A172 (cell line): ENCODE results near the gene CFAP45. TPM values are rescaled to one million over a fixed set of nuclear protein-coding genes. Genes with fewer than 3 reads are reported as not detected.

Source experiments
- DNase-seq: peaks from one replicate; pipeline ENCODE4 v3.0.0-alpha.2; 2015; ENCODE audit warnings: low spot score
- total RNA-seq: library from RNA; depleted of rRNA; stranded (reverse); fragments of >200 nt; shearing (Covaris generic); gene quantifications from 2 replicates; pipeline ENCODE4 v1.2.3, GENCODE V29; 2014; rRNA removed

The CFAP45 gene
- total RNA-seq, 1 experiment from 2014 or later, result 2.4 TPM

GRCh38 chr1:159827549-159827948, 72.4 kb downstream of the CFAP45 start:
- no peak for DNase-seq

- no peak for DNase-seq
Observed at GRCh38 chr1:159827102-159827490, 72.9 kb downstream of the CFAP45 start.

DNA sequence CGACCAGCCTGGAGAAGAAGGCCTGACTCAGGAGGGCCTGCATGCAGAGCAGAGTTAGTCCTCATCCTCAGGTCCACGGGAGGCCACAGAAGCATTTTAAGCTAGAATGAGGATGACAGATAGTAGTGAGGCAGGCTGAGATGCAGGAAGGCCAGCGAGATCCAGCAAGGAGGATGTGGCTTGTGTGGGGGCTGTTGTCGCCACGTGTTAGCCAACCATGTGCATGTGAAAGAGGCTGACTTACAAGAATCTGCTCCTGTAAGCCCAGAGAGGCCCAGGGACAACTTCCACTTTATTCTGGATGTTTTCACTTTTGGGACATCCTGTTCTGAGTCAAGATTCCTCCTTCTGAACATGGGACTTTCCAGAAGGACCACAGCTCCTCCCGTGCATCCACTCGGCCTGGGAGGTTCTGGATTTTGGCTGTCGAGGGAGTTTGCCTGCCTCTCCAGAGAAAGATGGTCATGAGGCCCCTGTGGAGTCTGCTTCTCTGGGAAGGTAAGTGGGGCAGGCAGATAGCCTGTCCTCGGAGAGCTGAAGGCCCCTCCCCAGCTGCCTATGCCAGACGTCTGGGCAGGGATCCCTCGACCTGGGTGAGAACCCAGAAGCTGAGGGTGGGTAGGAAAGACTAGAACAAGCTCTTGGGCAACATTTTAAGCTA, 73.4 kb downstream of the CFAP45 start, which contains the start of gene SLAMF8:
Gene SLAMF8 (plus strand): TSS at position 433 of the 661 bp plus-strand sequence. CDS start 26 bp downstream, at position 459.
- DNase-seq, result no peak

GRCh38 chr1:159825564-159825963, 74.4 kb downstream of the CFAP45 start:
- DNase-seq, result no peak

- DNase-seq, result no peak
Observed at GRCh38 chr1:159823406-159823805, 76.6 kb downstream of the CFAP45 start.

Other genes starting within 250 kb of the CFAP45 start
- not detected in 2 replicates for gene CRP, start 185.6 kb downstream of the CFAP45 start, total RNA-seq
- 123 and 142 TPM in 2 replicates for gene DUSP23, start 119.2 kb downstream of the CFAP45 start, total RNA-seq
- gene FCRL6, start 97.8 kb downstream of the CFAP45 start, total RNA-seq, result 0.24 TPM in 1 of 2 replicates, not detected in the other
- 0.48 TPM in 1 of 2 replicates, not detected in the other for gene SLAMF8, start 73.3 kb downstream of the CFAP45 start, total RNA-seq
- gene VSIG8, start 37.5 kb downstream of the CFAP45 start, total RNA-seq, result not detected in 2 replicates
- 734 and 929 TPM in 2 replicates for gene TAGLN2, start 25.3 kb upstream of the CFAP45 start, total RNA-seq
- 0.89 and 1.6 TPM in 2 replicates for gene IGSF9, start 45.4 kb upstream of the CFAP45 start, total RNA-seq
- gene SLAMF9, start 54.1 kb upstream of the CFAP45 start, total RNA-seq, result not detected in 2 replicates
- gene PIGM, start 131.8 kb upstream of the CFAP45 start, total RNA-seq, result 11.4 and 12.8 TPM in 2 replicates
- not detected in 2 replicates for gene KCNJ10, start 170.0 kb upstream of the CFAP45 start, total RNA-seq
- gene KCNJ9, start 181.4 kb upstream of the CFAP45 start, total RNA-seq, result not detected in 2 replicates
- 34.2 and 36.6 TPM in 2 replicates for gene IGSF8, start 198.5 kb upstream of the CFAP45 start, total RNA-seq
- gene ATP1A2, start 215.6 kb upstream of the CFAP45 start, total RNA-seq, result 0.22 and 0.84 TPM in 2 replicates